SK-N-SH treated with all-trans-retinoic acid at 6 μM for 48 hours (cell line): ENCODE measurements around the gene ARHGAP24.

ENCODE experiments used
- ATAC-seq: fragments of 200-7000 bp; cut with Tn5 transposase; 3 replicates; pipeline ENCODE4 v1.9.1; 2020; ENCODE audit warnings: mild to moderate bottlenecking, moderate library complexity
- ARNTL ChIP-seq: fragments of 450-650 bp; formaldehyde crosslinking; IDR thresholded peaks from 2 replicates; pipeline ENCODE4 v1.5.0; 2020; ENCODE audit warnings: low read depth, mild to moderate bottlenecking, moderate library complexity, borderline replicate concordance
- BACH2 ChIP-seq: fragments of 250-450 bp; sonication (Bioruptor Pico); IDR thresholded peaks from 2 replicates; pipeline ENCODE4 v1.9.0; 2021; ENCODE audit warnings: mild to moderate bottlenecking, borderline replicate concordance
- CREB5 ChIP-seq: fragments of 250-450 bp; sonication (Bioruptor Pico); IDR thresholded peaks from 2 replicates; pipeline ENCODE4 v1.5.1; 2020; ENCODE audit warnings: low read depth, mild to moderate bottlenecking, moderate library complexity
- CSDC2 ChIP-seq: fragments of 250-450 bp; sonication (Bioruptor Pico); IDR thresholded peaks from 2 replicates; pipeline ENCODE4 v1.5.0; 2020; ENCODE audit warnings: mild to moderate bottlenecking, moderate library complexity
- CSRNP3 ChIP-seq: fragments of 250-450 bp; sonication (Bioruptor Pico); IDR thresholded peaks from 2 replicates; pipeline ENCODE4 v1.5.1; 2021; ENCODE audit warnings: mild to moderate bottlenecking, moderate library complexity
- ESRRG ChIP-seq: fragments of 250-450 bp; sonication (Bioruptor Pico); IDR thresholded peaks from 2 replicates; pipeline ENCODE4 v1.6.1; 2021; ENCODE audit warnings: mild to moderate bottlenecking
- GLIS3 ChIP-seq: fragments of 250-450 bp; sonication (Bioruptor Pico); IDR thresholded peaks from 2 replicates; pipeline ENCODE4 v1.5.0; 2020; ENCODE audit warnings: mild to moderate bottlenecking, moderate library complexity
- ISL1 ChIP-seq: fragments of 250-450 bp; sonication (Bioruptor Pico); IDR thresholded peaks from 2 replicates; pipeline ENCODE4 v2.1.2; 2022; ENCODE audit warnings: mild to moderate bottlenecking, moderate library complexity
- OSR1 ChIP-seq: fragments of 250-450 bp; sonication (Bioruptor Pico); IDR thresholded peaks from 2 replicates; pipeline ENCODE4 v1.8.0; 2022; ENCODE audit warnings: moderate library complexity, mild to moderate bottlenecking, inconsistent platforms
- PATZ1 ChIP-seq: fragments of 250-450 bp; sonication (Bioruptor Pico); IDR thresholded peaks from 2 replicates; pipeline ENCODE4 v1.8.0; 2020; ENCODE audit warnings: mild to moderate bottlenecking, moderate library complexity, borderline replicate concordance
- POU6F1 ChIP-seq: fragments of 250-450 bp; sonication (Bioruptor Pico); IDR thresholded peaks from 2 replicates; pipeline ENCODE4 v1.8.0; 2021; ENCODE audit warnings: low read depth, mild to moderate bottlenecking, moderate library complexity, borderline replicate concordance
- PPARA ChIP-seq: fragments of 250-450 bp; sonication (Bioruptor Pico); IDR thresholded peaks from 2 replicates; pipeline ENCODE4 v1.5.0; 2020; ENCODE audit warnings: mild to moderate bottlenecking, borderline replicate concordance
- SNAI2 ChIP-seq: fragments of 250-450 bp; sonication (Bioruptor Pico); IDR thresholded peaks from 2 replicates; pipeline ENCODE4 v1.5.0; 2020; ENCODE audit warnings: mild to moderate bottlenecking, moderate library complexity
- TOX ChIP-seq: fragments of 250-450 bp; sonication (Bioruptor Pico); IDR thresholded peaks from 2 replicates; pipeline ENCODE4 v1.8.0; 2021; ENCODE audit warnings: mild to moderate bottlenecking, moderate library complexity, borderline replicate concordance
- TSHZ2 ChIP-seq: fragments of 250-450 bp; sonication (Bioruptor Pico); IDR thresholded peaks from 2 replicates; pipeline ENCODE4 v1.5.0; 2020; ENCODE audit warnings: mild to moderate bottlenecking, moderate library complexity
- ZC3H10 ChIP-seq: fragments of 250-450 bp; sonication (Bioruptor Pico); IDR thresholded peaks from 2 replicates; pipeline ENCODE4 v1.5.1; 2021; ENCODE audit warnings: mild to moderate bottlenecking, moderate library complexity
- ZFP3 ChIP-seq: fragments of 250-450 bp; sonication (Bioruptor Pico); IDR thresholded peaks from 2 replicates; pipeline ENCODE4 v1.5.0; 2020; ENCODE audit warnings: mild to moderate bottlenecking, moderate library complexity
- ZFP30 ChIP-seq: fragments of 450-650 bp; formaldehyde crosslinking; IDR thresholded peaks from 2 replicates; pipeline ENCODE4 v1.5.0; 2022; ENCODE audit warnings: mild to moderate bottlenecking, moderate library complexity
- ZNF565 ChIP-seq: fragments of 450-650 bp; formaldehyde crosslinking; conservative IDR thresholded peaks from 2 replicates; pipeline ENCODE4 v1.5.0; 2020; ENCODE audit warnings: low read depth, mild to moderate bottlenecking, moderate library complexity
- ZNF70 ChIP-seq: fragments of 450-650 bp; formaldehyde crosslinking; IDR thresholded peaks from 2 replicates; pipeline ENCODE4 v1.5.0; 2020; ENCODE audit warnings: mild to moderate bottlenecking, moderate library complexity
- ZNF8 ChIP-seq: fragments of 450-650 bp; formaldehyde crosslinking; IDR thresholded peaks from 2 replicates; pipeline ENCODE4 v1.5.0; 2020; ENCODE audit warnings: mild to moderate bottlenecking, moderate library complexity

ARHGAP24 gene

GRCh38 chr4:86013621-86014020 lies 538.7 kb downstream of the ARHGAP24 start:
- peak; percentile 44; the same call in 2 of the 3 replicates for ATAC-seq
- TF ChIP-seq SNAI2 (CRISPR knock-in tag) (no peak), ISL1 (CRISPR knock-in tag) (peak; percentile 58; the same call in 1 of the 2 replicates)

- no peak for TF ChIP-seq CREB5
- no peak for TF ChIP-seq BACH2 (CRISPR knock-in tag)
- no peak for TF ChIP-seq TOX
- TF ChIP-seq POU6F1 (CRISPR knock-in tag) = no peak
- TF ChIP-seq ZNF565 (CRISPR knock-in tag) = no peak
- no peak for TF ChIP-seq GLIS3 (CRISPR knock-in tag)
- no peak for TF ChIP-seq ZFP30 (CRISPR knock-in tag)
- no peak for TF ChIP-seq CSDC2
- TF ChIP-seq, all 23 proteins: peak for 0
- no peak for ATAC-seq
These were observed 539.6 kb downstream of the ARHGAP24 start for GRCh38 chr4:86014599-86014998.

- peak; percentile 70 for ATAC-seq
- TF ChIP-seq GLIS3 (CRISPR knock-in tag) = no peak
- TF ChIP-seq CSDC2 = no peak
- no peak for TF ChIP-seq PATZ1 (CRISPR knock-in tag)
- TF ChIP-seq ZC3H10 (CRISPR knock-in tag) = 0 out of 2 replicates have a peak, but pooled peaks have one; percentile 41
- no peak for TF ChIP-seq CSRNP3 (CRISPR knock-in tag)
- no peak for TF ChIP-seq TOX
- TF ChIP-seq SNAI2 (CRISPR knock-in tag) = no peak
- no peak for TF ChIP-seq ZNF70 (CRISPR knock-in tag)
- no peak for TF ChIP-seq ARNTL
- 0 out of 2 replicates have a peak, but pooled peaks have one; percentile 37 for TF ChIP-seq CREB5
- TF ChIP-seq ISL1 (CRISPR knock-in tag) = peak; percentile 99
- TF ChIP-seq PPARA (CRISPR knock-in tag) = no peak
- no peak for TF ChIP-seq ESRRG
- no peak for TF ChIP-seq ZFP30 (CRISPR knock-in tag)
- TF ChIP-seq ZNF8 (CRISPR knock-in tag) = no peak
- TF ChIP-seq OSR1 = no peak
- no peak for TF ChIP-seq TSHZ2
- no peak for TF ChIP-seq ZFP3 (CRISPR knock-in tag)
- TF ChIP-seq POU6F1 (CRISPR knock-in tag) = no peak
These were observed 540.7 kb downstream of the ARHGAP24 start for GRCh38 chr4:86015412-86016350.
